Measurements from ENCODE around the gene PPM1M.

The PPM1M gene

GRCh38 chr3:52216585-52217408, 28.8 kb upstream of the PPM1M start:
- peak; percentile 60 for DNase-seq (ENCODE audit: low read depth)

- DNase-seq (ENCODE audit: low read depth), result no peak
Observed at GRCh38 chr3:52217409-52217805, 28.2 kb upstream of the PPM1M start.

- DNase-seq (ENCODE audit: low read depth), result no peak
Observed at GRCh38 chr3:52218026-52218425, 27.5 kb upstream of the PPM1M start.

- no peak for DNase-seq (ENCODE audit: low read depth)
Observed at GRCh38 chr3:52218454-52218853, 27.1 kb upstream of the PPM1M start.

GRCh38 chr3:52218937-52219650, 26.5 kb upstream of the PPM1M start:
- no peak for DNase-seq (ENCODE audit: low read depth)

GRCh38 chr3:52220380-52221026, 25.1 kb upstream of the PPM1M start:
- peak; percentile 77 for DNase-seq (ENCODE audit: low read depth)

- DNase-seq (ENCODE audit: low read depth), result no peak
Observed at GRCh38 chr3:52221141-52221562, 24.4 kb upstream of the PPM1M start.

GRCh38 chr3:52221563-52222318, 23.8 kb upstream of the PPM1M start:
- no peak for DNase-seq (ENCODE audit: low read depth)

GRCh38 chr3:52222319-52223221, 23.0 kb upstream of the PPM1M start:
- no peak for DNase-seq (ENCODE audit: low read depth)

GRCh38 chr3:52223449-52224408, 21.8 kb upstream of the PPM1M start:
- DNase-seq (ENCODE audit: low read depth), result no peak

- DNase-seq (ENCODE audit: low read depth), result no peak
Observed at GRCh38 chr3:52225452-52226228, 19.9 kb upstream of the PPM1M start, which contains the start of gene TLR9. TSS of gene TLR9 (minus strand) at chr3:52225645. CDS start at chr3:52225529, 116 bp downstream.

GRCh38 chr3:52226229-52226817, 19.2 kb upstream of the PPM1M start:
- DNase-seq (ENCODE audit: low read depth), result no peak

- DNase-seq (ENCODE audit: low read depth), result no peak
Observed at GRCh38 chr3:52227117-52227516, 18.4 kb upstream of the PPM1M start.

- no peak for DNase-seq (ENCODE audit: low read depth)
Observed at GRCh38 chr3:52227766-52228165, 17.8 kb upstream of the PPM1M start.

- DNase-seq (ENCODE audit: low read depth), result no peak
Observed at GRCh38 chr3:52228266-52228665, 17.3 kb upstream of the PPM1M start.

- DNase-seq (ENCODE audit: low read depth), result no peak
Observed at GRCh38 chr3:52228751-52229291, 16.7 kb upstream of the PPM1M start.

GRCh38 chr3:52229656-52230055, 15.9 kb upstream of the PPM1M start:
- no peak for DNase-seq (ENCODE audit: low read depth)

GRCh38 chr3:52230461-52230860, 15.1 kb upstream of the PPM1M start:
- no peak for DNase-seq (ENCODE audit: low read depth)
